CD1c-positive myeloid dendritic cell (primary cell): Measurements from ENCODE around the gene ZFP2.
"Not testable (repeated sequence)": the region's sequence is repeated elsewhere in the genome, so short reads cannot be mapped to it uniquely, and the experiment has no call there.

Source experiments
- DNase-seq: peaks from one replicate; pipeline ENCODE4 v3.0.0-alpha.2; 2016; ENCODE audit errors: extremely low spot score

The ZFP2 gene

DNA sequence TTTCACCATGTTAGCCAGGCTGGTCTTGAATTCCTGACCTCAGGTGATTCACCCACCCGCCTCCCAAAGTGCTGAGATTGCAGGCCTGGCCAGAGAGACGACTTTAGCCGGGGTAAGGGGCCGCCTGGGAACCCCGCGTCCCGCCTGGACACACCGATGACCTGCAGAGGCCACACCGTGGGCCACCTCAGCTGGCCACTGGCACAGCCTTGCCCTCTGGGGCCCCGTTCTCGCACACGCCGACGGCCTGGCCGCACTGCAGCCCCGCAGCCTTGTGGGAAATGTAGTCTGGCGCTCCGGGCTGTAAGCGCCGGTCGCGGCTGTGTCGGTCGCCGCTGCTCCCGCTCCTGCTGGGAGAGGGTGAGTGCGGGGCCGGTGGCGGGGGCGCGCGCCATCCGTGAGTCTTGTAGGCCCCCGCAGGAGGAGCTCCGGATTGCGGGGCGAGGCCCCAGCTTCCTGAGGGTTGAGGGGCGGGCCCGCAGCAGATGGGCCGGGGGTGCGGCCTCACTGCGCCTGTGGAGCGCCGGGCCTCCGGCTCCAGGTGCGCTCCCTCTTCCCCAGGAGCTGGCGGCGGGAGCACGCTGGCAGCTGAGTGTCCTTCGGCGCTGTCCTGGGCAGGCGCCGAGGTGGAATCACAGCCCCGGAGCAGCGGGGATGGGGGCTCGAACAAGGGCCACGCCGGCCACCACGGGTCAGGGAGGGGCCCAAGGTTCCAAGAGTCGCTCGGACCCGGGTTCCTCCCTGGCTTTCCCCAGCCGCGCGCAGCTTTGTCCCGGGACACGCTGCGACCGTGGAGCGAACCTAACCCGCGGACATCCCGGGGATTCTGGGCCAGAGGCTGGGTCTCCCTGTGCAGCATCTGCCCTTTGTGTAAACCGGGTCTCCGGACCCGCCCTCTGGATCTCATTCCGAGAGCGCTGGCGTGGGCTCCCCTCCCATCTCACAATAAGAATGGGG is at the start of gene ZFP2:
Gene ZFP2, plus strand, starts transcription at position 299 of the 957 bp plus-strand sequence. CDS start 35,401 bp downstream, outside the sequence.
- peak; percentile 7 for DNase-seq

DNA sequence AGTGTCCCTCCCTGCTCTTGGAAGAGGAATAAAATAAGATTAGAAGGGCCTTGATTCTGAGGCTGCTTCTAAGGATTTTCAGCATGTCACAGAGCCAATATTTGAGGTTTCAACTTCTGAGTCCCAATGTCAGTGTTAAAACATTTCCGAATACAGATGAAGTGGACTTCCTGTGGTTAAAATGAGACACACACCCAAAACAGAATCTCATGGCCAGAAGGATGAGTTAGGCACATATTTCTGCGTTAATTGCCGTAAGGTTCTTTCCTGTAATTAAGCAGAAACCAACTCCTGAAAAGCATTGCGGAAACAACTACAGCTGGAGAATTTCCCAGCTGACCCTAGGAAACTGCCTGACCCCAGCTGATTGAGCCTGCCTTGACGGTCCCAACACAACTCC is 46.4 kb upstream of the ZFP2 start:
- DNase-seq, result no peak

DNA sequence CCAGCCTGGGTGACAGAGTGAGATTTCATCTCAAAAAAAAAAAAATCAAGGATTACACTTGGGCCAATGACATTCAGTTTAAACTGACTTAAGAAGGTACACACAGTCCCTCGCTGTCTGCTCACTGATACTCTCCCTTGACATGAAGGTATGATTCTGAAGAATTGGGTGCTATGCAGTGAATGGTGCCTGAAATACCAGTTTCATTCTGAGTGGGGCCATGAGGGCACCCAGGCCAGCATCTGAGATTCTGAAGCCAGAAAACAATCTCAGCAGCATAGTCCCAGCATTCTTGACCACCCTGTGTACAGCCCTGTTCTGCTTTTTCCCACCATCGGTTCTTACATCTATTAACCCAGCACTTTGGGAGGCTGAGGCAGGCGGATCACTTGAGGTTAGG is 43.8 kb upstream of the ZFP2 start:
- DNase-seq, result no peak

DNA sequence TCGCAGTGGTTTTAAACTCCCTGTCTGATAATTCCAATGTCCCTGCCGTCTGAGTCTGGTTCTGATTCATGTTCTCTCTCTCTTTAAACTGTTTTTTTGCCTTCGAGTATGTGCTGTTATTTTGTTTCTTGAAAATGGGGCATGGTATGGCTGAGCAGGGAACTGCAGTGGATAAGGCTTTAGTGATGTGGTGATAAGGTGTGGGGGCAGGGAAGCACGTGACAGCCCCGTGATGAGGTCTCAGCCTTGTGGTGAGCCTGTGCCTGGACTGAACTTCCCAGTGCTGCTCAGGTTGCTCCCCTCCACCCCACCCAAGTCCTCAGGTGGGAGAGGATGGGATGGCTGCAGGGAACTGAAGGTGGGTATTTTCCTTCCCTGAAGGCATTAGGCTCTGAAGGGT is 41.4 kb upstream of the ZFP2 start:
- DNase-seq, result no peak

DNA sequence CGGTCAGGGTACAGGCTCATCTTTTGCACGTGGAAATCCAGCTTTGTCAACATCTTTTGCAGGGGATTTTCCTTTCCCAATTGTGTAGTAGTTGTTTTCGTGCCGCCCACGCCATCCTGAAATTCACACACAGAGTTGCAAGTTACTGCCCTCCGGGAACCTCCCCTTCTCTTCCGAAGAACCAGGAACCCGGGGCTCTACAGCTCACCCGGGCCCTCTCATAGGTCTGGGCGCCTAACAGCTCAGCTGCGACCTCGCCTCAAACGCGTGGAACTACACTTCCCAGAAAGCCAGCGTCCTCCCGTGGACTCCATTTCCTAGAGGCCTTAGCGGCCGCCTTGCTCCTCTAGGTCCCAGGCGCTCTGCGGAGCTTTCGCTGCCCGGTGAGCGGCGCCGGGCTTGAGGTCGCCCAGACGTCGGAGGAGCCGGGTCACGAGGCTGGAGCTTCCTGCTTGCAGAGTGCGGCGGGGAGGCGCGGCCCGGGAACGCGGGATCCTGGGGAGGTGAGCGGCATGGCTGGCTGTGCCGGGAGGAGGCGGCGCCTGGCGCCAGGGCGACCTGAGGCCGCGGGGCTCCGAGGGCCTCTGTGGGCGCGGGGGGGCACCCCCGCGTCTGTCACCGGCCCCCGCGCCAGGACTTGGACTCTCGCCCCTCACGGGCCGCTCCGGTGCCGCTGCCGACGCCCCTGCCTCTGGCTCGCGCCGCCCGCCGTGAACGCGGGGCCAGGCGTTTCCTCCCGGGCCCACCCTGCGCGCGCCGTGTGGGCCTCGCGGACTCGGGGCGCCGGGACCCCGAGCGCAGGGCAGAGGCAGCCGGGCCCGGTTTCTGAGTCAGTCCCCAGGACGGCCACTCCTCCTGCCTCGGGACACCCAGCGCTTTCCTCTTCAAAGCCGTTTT is 35.8 kb upstream of the ZFP2 start, which contains the start of gene ZNF354B:
Gene ZNF354B, plus strand, starts transcription at position 329 of the 897 bp plus-strand sequence. CDS start 1,095 bp downstream, outside the sequence.
- DNase-seq, result peak; percentile 96

DNA sequence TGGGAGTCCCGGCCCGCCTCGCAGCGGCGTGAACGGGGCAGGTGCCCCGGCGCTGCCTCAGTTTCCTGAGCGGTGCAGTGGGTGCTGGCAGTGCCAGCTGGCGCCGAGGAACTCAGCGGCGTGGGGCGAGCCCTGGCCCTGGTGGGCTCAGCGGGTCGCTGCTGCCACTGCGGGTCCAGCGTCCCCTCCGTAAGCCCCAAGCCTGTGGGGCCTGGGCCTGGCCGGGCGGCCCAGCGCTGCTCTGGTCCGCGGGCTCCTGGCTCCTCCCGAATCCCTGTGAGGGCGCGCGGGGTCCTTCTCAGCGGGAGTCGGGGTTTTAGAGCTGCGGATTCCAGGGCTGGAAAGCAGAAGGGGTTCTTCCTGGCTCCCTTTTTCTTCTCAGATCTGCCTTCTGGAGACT is 35.1 kb upstream of the ZFP2 start:
- not testable (repeated sequence) for DNase-seq

DNA sequence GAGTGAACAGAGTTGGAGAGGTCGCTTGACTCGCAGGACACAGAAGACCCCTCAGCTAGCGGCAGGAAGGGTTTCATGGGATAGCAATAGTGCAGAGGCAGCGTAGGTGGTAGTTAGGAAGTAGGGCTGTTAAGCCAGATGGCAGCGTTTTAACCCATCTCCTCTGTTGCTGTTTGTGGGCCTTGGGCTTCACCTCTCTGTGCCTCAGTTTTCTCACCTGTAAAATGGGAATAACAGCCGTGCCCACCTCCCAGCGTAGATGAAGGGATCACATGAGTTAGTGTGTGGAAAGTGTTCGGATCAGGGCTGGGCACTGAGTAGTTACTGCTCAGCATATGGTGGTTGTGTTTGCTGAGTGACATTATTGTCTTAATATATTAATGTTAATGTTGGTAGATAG is 34.1 kb upstream of the ZFP2 start:
- no peak for DNase-seq

DNA sequence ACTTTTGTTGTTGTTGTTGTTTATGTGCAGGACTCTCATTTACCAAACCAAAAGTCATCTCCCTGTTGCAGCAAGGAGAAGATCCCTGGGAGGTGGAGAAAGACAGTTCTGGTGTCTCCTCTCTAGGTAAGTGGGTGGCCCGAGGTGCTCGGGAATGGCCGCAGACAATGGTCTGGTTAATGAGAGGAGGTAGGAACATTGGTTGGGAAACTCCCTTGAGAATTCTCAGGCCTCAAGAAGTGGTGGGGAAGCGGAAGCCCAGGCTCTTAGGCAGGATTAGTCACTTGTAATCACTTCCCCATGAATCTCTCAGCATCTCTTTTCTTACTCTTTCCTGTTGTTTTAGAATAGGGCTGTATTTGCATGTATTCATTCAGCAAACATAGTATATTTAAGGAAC is 28.8 kb upstream of the ZFP2 start:
- DNase-seq, result peak; percentile 31

DNA sequence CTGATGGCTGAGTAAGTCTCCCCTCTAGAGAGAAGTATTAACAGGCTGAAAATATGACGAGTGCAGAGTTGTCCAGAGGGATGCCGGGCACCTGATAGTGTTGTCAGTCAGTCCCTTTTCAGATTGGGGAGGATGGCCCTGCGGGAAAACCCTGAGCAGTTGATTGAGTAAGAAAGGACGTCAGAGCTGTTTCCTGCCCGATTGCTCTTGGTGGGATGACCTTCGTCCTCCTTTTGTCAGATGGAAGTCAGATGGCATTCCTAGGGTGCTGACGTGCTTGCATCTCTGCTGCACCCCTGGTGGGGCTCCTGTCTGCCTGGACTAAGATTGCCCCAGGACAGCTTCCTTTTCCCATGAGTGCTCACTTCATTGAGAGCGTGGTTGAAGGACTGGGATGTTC is 26.1 kb upstream of the ZFP2 start:
- DNase-seq, result no peak

DNA sequence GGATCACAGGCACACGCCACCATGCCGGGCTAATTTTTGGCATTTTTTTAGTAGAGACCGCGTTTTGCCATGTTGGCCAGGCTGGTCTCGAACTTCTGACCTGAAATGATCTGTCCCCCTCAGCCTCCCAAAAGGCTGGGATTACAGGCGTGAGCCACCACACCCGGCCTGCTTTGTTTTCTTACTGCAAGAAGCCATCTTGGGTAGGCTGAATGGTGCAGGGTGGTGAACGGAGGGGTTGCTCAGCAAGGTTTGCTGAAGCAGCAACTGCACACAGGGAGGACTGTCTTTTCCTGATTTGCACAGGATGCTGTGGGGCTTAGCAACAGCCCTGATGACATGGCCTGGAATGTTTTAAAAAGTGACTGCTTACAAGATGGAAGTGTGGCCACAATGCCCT is 25.3 kb upstream of the ZFP2 start:
- no peak for DNase-seq

DNA sequence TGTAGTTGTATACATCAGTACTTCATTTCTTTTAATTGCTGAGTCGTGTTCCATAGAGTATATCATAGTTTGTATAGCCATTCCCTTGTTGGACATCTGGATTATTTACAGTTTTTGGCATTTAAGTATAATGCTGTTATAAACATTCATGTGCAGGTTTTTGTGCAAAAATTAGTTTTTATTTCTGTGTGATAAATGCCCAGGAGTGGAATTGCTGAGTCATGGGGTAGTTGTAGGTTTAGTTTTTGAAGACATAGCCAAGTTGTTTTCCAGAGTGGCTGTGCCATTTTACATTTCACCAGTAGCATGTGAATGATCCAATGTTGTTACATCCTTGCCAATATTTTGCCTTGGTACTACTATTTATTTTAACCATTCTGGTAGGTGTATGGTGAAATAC is 23.4 kb upstream of the ZFP2 start:
- no peak for DNase-seq

DNA sequence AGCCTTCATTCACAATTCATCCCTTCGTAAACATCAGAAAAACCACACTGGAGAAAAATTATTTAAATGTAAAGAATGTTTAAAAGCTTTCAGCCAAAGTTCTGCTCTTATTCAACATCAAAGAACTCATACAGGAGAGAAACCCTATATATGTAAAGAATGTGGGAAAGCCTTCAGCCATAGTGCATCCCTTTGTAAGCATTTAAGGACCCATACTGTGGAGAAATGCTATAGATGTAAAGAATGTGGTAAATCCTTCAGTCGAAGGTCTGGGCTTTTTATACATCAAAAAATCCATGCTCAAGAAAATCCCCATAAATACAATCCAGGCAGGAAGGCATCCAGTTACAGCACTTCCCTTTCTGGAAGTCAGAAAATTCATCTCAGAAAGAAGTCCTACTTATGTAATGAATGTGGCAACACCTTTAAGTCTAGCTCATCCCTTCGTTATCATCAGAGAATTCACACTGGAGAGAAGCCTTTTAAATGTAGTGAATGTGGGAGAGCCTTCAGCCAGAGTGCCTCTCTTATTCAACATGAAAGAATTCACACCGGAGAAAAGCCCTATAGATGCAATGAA is 12.5 kb upstream of the ZFP2 start:
- DNase-seq, result not testable (repeated sequence)

DNA sequence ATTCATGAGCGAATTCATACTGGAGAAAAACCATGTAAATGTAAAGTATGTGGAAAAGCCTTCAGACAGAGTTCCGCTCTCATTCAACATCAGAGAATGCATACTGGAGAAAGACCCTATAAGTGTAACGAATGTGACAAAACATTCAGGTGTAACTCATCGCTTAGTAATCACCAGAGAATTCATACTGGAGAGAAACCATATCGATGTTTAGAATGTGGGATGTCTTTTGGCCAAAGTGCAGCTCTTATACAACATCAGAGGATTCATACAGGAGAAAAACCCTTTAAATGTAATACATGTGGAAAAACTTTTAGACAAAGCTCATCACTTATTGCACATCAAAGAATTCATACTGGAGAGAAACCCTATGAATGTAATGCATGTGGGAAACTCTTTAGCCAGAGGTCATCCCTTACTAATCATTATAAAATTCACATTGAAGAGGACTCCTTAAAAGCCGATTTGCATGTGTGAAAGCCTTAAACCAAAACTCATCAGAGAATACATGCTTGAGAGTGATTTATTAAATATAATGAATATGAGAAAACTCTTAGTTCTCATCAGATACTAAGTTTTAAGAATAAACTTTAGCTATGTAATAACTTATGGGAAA is 11.8 kb upstream of the ZFP2 start:
- no peak for DNase-seq

DNA sequence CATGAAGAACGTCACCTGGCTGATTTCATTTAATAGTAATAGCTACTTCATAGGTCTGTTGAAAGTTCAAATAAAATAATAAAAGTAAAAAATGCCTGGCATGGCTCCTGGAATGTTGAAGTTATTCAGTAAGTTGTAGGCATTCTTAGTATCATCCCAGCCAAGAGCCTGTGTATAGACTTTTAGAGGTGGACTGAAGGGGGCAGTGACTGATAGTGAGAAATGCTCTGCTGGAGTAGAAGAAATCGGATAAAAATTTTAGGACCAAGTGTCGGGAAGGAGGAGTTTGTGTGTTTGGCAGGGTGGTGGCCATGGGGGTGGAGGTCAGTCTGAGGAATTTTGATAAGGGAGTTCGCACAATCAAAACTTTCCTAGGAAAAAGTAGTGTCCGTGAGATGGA is 3.6 kb downstream of the ZFP2 start:
- DNase-seq, result no peak

DNA sequence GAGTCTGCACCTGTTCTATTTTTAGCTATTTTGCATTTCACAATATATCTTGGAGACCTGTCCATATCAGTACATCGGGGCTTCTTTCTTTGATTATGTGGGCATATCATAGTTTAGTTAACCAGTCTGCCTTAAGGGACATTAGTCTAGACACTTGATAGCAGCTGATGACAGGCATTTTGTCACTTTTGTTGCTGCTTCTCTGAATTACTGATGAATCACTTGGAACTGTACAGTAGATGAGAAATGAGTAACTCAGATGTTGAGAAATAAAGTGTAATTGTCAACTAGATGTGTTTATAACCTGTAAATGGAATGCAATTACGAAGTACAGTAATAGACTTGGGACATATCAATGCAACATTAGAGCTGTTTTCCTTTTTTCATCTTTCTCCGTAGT is 7.1 kb downstream of the ZFP2 start:
- no peak for DNase-seq

DNA sequence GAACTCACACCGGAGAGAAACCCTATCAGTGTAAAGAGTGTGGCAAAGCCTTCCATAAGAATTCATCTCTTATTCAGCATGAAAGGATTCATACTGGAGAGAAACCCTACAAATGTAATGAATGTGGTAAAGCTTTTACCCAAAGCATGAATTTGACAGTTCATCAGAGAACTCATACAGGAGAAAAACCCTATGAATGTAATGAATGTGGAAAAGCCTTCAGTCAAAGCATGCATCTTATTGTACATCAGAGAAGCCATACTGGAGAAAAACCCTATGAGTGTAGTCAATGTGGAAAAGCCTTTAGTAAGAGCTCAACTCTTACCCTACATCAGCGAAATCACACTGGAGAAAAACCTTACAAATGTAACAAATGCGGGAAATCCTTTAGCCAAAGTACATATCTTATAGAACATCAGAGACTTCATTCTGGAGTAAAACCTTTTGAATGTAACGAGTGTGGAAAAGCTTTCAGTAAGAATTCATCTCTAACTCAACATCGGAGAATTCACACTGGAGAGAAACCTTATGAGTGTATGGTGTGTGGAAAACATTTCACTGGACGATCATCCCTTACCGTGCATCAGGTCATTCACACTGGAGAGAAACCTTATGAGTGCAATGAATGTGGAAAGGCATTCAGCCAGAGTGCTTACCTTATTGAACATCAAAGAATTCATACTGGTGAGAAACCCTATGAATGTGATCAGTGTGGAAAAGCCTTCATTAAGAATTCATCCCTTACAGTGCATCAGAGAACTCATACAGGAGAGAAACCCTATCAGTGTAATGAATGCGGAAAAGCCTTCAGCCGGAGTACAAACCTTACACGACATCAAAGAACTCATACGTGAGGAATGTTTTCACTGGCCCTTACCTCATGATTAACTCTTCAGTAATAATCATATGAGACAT is 36.4 kb downstream of the ZFP2 start:
- no peak for DNase-seq

DNA sequence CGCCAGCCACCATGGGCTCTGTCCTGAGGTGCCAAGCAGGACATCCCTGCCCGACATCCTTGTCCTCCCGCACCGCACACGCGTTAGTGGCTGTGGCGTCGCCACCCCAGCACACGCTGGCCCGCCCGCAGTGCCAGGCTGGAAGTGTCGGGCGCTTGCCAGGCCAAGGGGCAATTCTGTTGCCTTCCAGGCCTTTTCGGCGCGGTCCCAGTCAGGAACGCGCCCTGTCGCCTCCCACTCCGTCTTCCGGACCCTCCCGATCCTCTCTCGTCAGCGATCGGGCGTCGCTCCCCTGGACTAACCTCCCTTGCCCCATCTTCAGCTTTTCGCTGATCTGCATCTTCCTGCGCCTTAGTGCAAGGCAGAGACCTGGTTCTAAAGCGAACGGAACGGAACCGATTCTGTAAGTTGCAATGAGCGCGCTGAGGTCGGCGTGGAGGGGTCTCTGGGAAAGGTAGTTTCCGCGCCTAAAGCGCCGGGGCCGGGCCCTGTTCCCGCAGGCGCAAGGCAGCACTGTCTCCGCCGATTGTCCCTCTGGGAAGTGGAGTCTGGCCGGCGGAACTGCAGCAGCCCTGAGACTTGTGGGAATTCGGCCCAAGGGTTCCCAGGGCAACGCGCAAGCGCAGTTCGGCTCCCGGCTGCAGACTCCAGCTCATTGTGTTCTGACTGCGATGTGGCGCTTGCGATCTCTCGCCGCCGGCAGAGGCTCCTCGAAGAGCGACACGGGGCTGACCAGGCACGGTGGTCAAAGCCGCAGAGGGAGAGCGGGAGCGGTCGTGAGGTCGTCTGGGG is 45.1 kb downstream of the ZFP2 start, which contains the start of gene ZNF454:
Gene ZNF454, plus strand, starts transcription at position 630 of the 792 bp plus-strand sequence. CDS start 1,594 bp downstream, outside the sequence.
- DNase-seq, result no peak

DNA sequence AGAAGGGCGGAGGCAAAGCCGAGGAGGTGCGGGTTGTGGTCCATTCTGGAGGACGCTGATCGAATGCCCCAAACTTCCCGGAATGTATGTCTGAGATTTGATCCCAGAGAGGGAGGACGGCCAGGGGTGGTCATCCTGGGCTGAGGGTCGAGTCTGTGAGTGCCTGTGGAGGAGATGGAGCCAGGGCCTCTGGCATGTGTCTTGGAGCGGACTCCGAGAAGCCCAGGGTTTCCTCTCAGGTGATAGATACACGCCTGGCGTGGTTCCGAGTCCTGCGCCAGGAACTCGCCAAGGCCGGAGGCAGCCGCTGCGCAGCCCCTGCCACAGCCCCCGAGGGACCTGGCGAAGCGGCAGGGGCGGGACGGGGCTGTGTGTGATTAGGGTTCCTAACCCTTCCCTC is 45.6 kb downstream of the ZFP2 start:
- no peak for DNase-seq

DNA sequence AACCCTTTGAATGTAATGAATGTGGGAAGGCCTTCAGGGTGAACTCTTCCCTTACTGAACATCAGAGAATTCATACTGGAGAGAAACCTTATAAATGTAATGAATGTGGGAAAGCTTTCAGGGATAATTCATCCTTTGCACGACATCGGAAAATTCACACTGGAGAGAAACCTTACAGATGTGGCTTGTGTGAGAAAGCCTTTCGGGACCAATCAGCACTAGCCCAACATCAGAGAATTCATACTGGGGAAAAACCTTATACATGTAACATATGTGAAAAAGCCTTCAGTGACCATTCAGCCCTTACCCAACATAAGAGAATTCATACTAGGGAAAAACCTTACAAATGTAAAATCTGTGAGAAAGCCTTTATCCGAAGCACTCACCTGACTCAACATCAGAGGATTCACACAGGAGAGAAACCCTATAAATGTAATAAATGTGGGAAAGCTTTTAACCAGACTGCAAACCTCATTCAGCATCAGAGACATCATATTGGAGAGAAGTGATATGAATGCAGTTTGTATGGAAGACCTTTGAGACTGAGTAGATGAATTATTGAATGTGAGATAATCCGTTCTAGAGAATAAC is 69.8 kb downstream of the ZFP2 start:
- DNase-seq, result no peak
